ENCODE results near the gene TPRKB. TPM values are rescaled to one million over a fixed set of nuclear protein-coding genes. Genes with fewer than 3 reads are reported as not detected.
"Not testable (repeated sequence)": the region's sequence is repeated elsewhere in the genome, so short reads cannot be mapped to it uniquely, and the experiment has no call there.

TPRKB gene
- total RNA-seq, 6 donors from 2014 or later, result 4.7 to 19.0 (median 13.4) TPM

DNA sequence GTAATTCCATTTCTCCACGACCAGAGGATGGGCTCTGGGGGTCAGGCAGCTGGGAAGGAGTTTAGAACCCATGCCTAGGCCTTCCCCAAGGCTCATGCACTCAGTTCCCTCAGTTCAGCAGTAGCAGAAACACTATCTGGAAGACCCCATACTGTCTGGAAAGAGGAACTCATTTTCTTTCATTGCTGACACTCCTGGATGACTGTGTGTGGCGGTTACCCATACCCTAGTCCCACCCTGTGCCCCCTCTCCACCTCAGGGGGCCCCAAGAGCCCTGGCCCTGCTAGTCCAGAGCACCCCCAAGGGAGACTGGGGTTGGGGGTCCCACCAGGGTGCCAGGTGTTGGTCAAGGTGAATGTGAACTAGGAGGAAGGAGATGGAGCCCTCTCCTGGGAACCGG lies 29.5 kb downstream of the TPRKB start:
- Histone ChIP-seq H3K4me3 (no peak overlapping the region), H3K36me3 (no peaks in the 10 kb centered on the region), H3K27ac (no peak overlapping the region), H3K27me3 (no peaks in the 10 kb centered on the region), H3K4me1 (peaks cover 0 to 3% (median 0%) of the 10 kb centered on the region in 4 donors), H3K9me3 (no peaks in the 10 kb centered on the region)
- 50 to 78% methylated on average over 2 to 3 of the region's 3 CpGs for WGBS, 2 donors
- DNase-seq (no peak), ATAC-seq (ENCODE audit: low FRiP score in 2 of 2) (no peak)
- TF ChIP-seq CTCF (IDR thresholded peaks at IDR 0.05), result no peak
- TF ChIP-seq POLR2AphosphoS5 (IDR thresholded peaks at IDR 0.05), result no peak
- TF ChIP-seq EP300 (IDR thresholded peaks at IDR 0.05), result no peak
- no peak for TF ChIP-seq POLR2A (IDR thresholded peaks at IDR 0.05)

DNA sequence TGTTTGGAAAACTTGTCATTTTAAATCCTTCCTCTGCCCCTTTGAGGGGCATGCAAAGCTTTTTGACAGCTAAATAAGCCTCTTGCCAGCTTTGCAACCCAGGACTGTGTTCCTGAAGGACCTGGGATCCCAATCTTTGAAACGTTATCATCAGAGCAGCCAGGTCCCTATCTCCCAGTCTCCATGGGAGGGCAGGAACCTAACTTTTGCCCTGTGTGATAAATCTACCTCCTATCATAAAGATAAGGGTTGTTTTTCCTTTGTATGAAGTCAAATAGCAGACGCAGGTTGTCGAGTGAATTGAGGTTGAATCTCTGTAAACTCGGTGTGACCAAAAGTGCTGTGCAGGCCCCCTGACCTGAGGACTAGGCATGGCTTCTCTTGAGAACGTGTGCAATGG lies 30.1 kb downstream of the TPRKB start:
- ATAC-seq (ENCODE audit: low FRiP score in 2 of 2) (no peak), DNase-seq (no peak)
- H3K36me3 ChIP-seq, result no peaks in the 10 kb centered on the region
- peaks cover 0 to 4% (median 1%) of the 10 kb centered on the region in 4 donors for H3K4me1 ChIP-seq
- 61 to 66% methylated on average over 5 of the region's 5 CpGs for WGBS, 2 donors
- TF ChIP-seq POLR2A (IDR thresholded peaks at IDR 0.05) (no peak), EP300 (IDR thresholded peaks at IDR 0.05) (no peak), POLR2AphosphoS5 (IDR thresholded peaks at IDR 0.05) (no peak), CTCF (IDR thresholded peaks at IDR 0.05) (no peak)
- H3K27me3 ChIP-seq, result no peaks in the 10 kb centered on the region
- no peaks in the 10 kb centered on the region for H3K9me3 ChIP-seq
- no peak overlapping the region for H3K27ac ChIP-seq
- no peak overlapping the region for H3K4me3 ChIP-seq

DNA sequence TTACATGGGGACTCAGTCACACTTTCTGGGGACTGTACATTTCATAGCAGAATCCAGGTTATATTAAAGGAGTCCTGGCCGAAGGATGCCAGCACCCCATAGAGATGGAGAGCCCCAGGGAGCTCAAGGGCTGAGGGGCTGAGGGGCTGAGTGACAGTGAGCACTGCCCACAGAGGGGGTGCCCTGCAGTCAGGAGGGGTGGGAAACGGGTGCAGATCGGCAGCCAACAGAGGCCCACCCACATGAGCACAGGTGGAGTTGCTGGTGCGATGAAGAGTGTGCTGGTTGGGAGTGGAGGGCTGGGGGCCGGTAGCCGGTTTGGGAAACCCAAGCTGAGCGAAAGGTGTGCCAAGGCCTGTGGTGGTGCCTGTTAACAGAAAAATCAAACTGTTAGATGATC lies 32.1 kb downstream of the TPRKB start:
- H3K27me3 ChIP-seq, result no peaks in the 10 kb centered on the region
- H3K9me3 ChIP-seq, result no peaks in the 10 kb centered on the region
- no peak for TF ChIP-seq EP300 (IDR thresholded peaks at IDR 0.05)
- no peak for TF ChIP-seq POLR2A (IDR thresholded peaks at IDR 0.05)
- TF ChIP-seq CTCF (IDR thresholded peaks at IDR 0.05), result no peak
- TF ChIP-seq POLR2AphosphoS5 (IDR thresholded peaks at IDR 0.05), result no peak
- H3K4me3 ChIP-seq, result no peak overlapping the region
- no peak for ATAC-seq (ENCODE audit: low FRiP score in 2 of 2)
- no peak overlapping the region for H3K27ac ChIP-seq
- H3K36me3 ChIP-seq, result no peaks in the 10 kb centered on the region
- 88 to 96% methylated on average over 7 of the region's 7 CpGs for WGBS, 2 donors
- peak in 1 of 2 donors; percentile 13 for DNase-seq
- H3K4me1 ChIP-seq, result peaks cover 5 to 22% (median 13%) of the 10 kb centered on the region in 4 donors

DNA sequence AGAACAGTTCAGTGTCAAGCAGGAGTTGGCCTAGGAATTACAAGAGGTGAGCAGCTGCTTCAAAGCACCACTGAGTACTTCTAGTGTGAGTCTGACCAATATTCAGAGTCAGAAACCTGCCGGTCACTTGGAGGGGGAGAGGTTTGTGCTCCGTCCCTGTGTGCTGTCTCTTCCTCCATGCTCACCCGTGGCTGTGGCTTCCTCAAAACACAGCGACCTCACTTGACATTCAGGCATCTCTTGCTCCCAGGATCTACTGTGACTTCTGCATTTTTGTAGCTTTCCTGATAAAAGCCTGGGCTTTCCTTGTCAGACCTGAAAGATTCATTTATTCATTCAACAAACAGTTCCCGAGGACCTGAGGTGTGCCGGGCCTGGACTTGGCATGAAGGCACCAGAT lies 32.9 kb downstream of the TPRKB start:
- no peak overlapping the region for H3K27ac ChIP-seq
- H3K36me3 ChIP-seq, result no peaks in the 10 kb centered on the region
- H3K27me3 ChIP-seq, result no peaks in the 10 kb centered on the region
- DNase-seq (no peak), ATAC-seq (ENCODE audit: low FRiP score in 2 of 2) (no peak)
- TF ChIP-seq EP300 (IDR thresholded peaks at IDR 0.05) (no peak), POLR2AphosphoS5 (IDR thresholded peaks at IDR 0.05) (no peak), POLR2A (IDR thresholded peaks at IDR 0.05) (no peak), CTCF (IDR thresholded peaks at IDR 0.05) (no peak)
- WGBS, 2 donors, result 42 to 50% methylated on average over 6 of the region's 6 CpGs
- no peak overlapping the region for H3K4me3 ChIP-seq
- H3K9me3 ChIP-seq, result no peaks in the 10 kb centered on the region
- H3K4me1 ChIP-seq, result peaks cover 5 to 24% (median 14%) of the 10 kb centered on the region in 4 donors

DNA sequence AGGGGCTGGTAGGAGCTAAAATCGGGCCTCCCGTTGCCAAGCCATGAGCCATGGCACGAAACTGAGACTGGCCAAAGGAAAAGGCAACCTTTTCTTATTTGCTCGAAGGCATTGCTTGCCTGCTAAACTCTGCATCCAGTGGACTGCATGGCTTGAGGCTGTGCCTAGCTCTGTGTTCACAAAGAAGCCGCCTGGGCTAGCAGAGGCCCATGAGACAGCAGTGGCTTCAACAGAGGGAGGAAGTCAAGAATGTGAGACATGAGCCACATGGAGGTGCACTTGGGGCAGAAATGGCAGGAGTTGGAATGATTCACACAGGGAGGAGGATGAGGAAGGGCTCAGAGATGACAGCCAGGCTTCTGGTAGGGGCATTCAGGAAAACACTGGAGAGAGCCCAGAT lies 33.5 kb downstream of the TPRKB start:
- no peak for TF ChIP-seq EP300 (IDR thresholded peaks at IDR 0.05)
- TF ChIP-seq CTCF (IDR thresholded peaks at IDR 0.05), result no peak
- TF ChIP-seq POLR2A (IDR thresholded peaks at IDR 0.05), result no peak
- TF ChIP-seq POLR2AphosphoS5 (IDR thresholded peaks at IDR 0.05), result no peak
- H3K9me3 ChIP-seq, result no peaks in the 10 kb centered on the region
- 82 to 84% methylated on average over 5 of the region's 5 CpGs for WGBS, 2 donors
- ATAC-seq (ENCODE audit: low FRiP score in 2 of 2), result no peak
- no peak overlapping the region for H3K4me3 ChIP-seq
- DNase-seq, result no peak
- H3K4me1 ChIP-seq, result peaks cover 5 to 24% (median 14%) of the 10 kb centered on the region in 4 donors
- no peaks in the 10 kb centered on the region for H3K36me3 ChIP-seq
- H3K27ac ChIP-seq, result no peak overlapping the region
- H3K27me3 ChIP-seq, result no peaks in the 10 kb centered on the region

DNA sequence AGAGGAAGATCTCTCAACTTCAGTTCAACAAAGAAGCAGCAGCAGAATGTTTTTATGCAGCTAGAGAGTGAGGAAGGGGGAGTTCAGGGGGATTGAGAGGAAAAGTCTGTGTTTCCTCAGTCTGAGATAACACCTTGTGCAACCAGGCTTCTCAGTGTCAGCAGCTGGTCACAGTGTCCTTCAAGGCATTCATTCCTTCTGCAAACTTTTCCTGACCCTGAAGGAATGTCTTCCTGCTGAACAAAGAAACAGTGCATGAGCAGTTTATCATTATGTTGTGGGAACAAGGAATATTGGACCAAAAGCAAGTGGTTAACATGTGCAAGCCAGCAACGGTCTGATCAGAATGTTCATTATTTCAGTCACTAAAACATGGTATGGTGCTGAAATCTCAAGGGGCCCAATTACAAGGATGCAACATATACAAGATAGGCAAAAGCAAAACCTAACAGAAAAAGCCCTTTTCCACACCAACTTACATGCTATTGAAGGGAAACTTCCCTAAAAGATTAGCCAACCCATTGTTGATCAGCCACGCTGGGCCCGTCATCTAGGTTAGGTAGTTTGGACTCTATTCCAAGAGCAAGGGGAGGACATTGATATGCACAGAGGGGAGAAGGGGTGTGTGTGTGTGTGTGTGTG lies 34.2 kb downstream of the TPRKB start:
- not testable (repeated sequence) for H3K4me3 ChIP-seq, H3K27ac ChIP-seq, H3K9me3 ChIP-seq, H3K36me3 ChIP-seq, H3K27me3 ChIP-seq, DNase-seq
- peaks cover 5 to 24% (median 14%) of the 10 kb centered on the region in 4 donors for H3K4me1 ChIP-seq
- 35 to 53% methylated on average over 3 of the region's 3 CpGs for WGBS, 2 donors
- ATAC-seq (ENCODE audit: low FRiP score in 2 of 2), result peak in 1 of 2 donors; percentile 27
